ENCODE measurements around the gene PKD2L1. TPM values are rescaled to one million over a fixed set of nuclear protein-coding genes. Genes with fewer than 3 reads are reported as not detected.

The PKD2L1 gene
- total and polyA plus RNA-seq, 9 of the 15 experiments (the other 6 are each of a cell fraction or from before 2014, with no cell fraction given), result not detected

GRCh38 chr10:100333661-100334440 is 3.8 kb upstream of the PKD2L1 start:
- H2AFZ ChIP-seq (ENCODE audit: low read depth, low read length), result no peak overlapping the region
- H3K9me3 ChIP-seq (replicated peaks; ENCODE audit: control insufficient read depth, insufficient read depth, low read depth, low read length), result no peaks in the 10 kb centered on the region
- H3K9me1 ChIP-seq (ENCODE audit: control insufficient read depth, insufficient read depth, low read length), result no peaks in the 10 kb centered on the region
- no peak overlapping the region for H3K4me3 ChIP-seq
- H3K27me3 ChIP-seq (ENCODE audit: control insufficient read depth in 2 of 2, insufficient read depth in 2 of 2, low read length in 2 of 2), result peaks cover 7 to 26% of the 10 kb centered on the region in 2 experiments
- no peaks in the 10 kb centered on the region for H3K79me2 ChIP-seq (ENCODE audit: control insufficient read depth, insufficient read depth, low read length)
- no peak overlapping the region for H3K9ac ChIP-seq (ENCODE audit: insufficient read depth in 1 of 2, low read depth in 2 of 2, low read length in 2 of 2)
- in situ Hi-C loops (cut with MboI), result loop anchor here (25.0 kb wide), 1 partner anchor 553 kb away; no protein-coding TSS in a partner anchor
- H3K36me3 ChIP-seq (ENCODE audit: control insufficient read depth, insufficient read depth, low read length), result no peaks in the 10 kb centered on the region
- FAIRE-seq (no peak), ATAC-seq (no peak), DNase-seq (ENCODE audit: extremely low read depth in 1 of 4, low spot score in 3 of 4) (no peak)
- peaks cover 0 to 1% of the 10 kb centered on the region in 2 experiments; a peak in 2 of 5 replicates for H3K4me1 ChIP-seq (replicated peaks in 1 of 2; ENCODE audit: control insufficient read depth in 2 of 2, insufficient read depth in 2 of 2, low read length in 2 of 2)
- H3K4me2 ChIP-seq (ENCODE audit: insufficient read depth, low read length), result no peak overlapping the region
- no peak for TF ChIP-seq POLR2G (IDR thresholded peaks at IDR 0.05; ENCODE audit: low read depth, low read length)
- no peak for TF ChIP-seq BRD4 (IDR thresholded peaks at IDR 0.05)
- TF ChIP-seq ARID3B (CRISPR knock-in tag; IDR thresholded peaks at IDR 0.05; ENCODE audit: borderline replicate concordance), result no peak
- no peak for TF ChIP-seq E2F3 (CRISPR knock-in tag; IDR thresholded peaks at IDR 0.05)
- TF ChIP-seq EHMT2 (IDR thresholded peaks at IDR 0.05), result no peak
- TF ChIP-seq RB1 (IDR thresholded peaks at IDR 0.05; ENCODE audit: low read depth), result no peak
- TF ChIP-seq ZNF639 (CRISPR knock-in tag; conservative IDR thresholded peaks at IDR 0.05 in 1 of 2, IDR thresholded peaks at IDR 0.05 in 1 of 2), result no peak
- TF ChIP-seq NFIX (CRISPR knock-in tag; IDR thresholded peaks at IDR 0.05; ENCODE audit: low read depth), result no peak
- no peak for TF ChIP-seq POLR2H (tag; IDR thresholded peaks at IDR 0.05; ENCODE audit: low read depth)
- TF ChIP-seq SIN3B (IDR thresholded peaks at IDR 0.05; ENCODE audit: low read depth), result no peak
- no peaks in the 10 kb centered on the region for H4K20me1 ChIP-seq (replicated peaks; ENCODE audit: control insufficient read depth, insufficient read depth, low read length)
- WGBS (ENCODE audit: insufficient coverage, low coverage, missing lambda C conversion rate), result 0% methylated on average over 2 of the region's 2 CpGs
- POLR2A ChIA-PET, result interaction anchor here (0.6 kb wide), 1 partner anchor 9 kb away, joined by 10 read pairs; no protein-coding TSS in a partner anchor
- CTCF ChIA-PET (ENCODE audit: low intra/inter-chr PET ratio), result no interaction called here
- no peak overlapping the region for H3K27ac ChIP-seq (ENCODE audit: extremely low read depth, low read depth, low read length)
- intact Hi-C loops (cut with micrococcal nuclease), result no loop called here
- BruUV-seq (replicated peaks), result no TSS peak
